Mesenchymal stem cell (in vitro differentiated cells and primary cell): ENCODE data around the gene NKAIN2.

Experiments
- DNase-seq: peaks from one replicate; pipeline ENCODE4 v3.0.0-alpha.2; 2013
- H2AFZ ChIP-seq: one replicate; pipeline ENCODE4 v1.6.1; 2013; ENCODE audit warnings: low read depth, mild to moderate bottlenecking, control low read depth, inconsistent platforms, low read length, moderate library complexity
- H2AK5ac ChIP-seq: 2 replicates; pipeline ENCODE4 v1.6.1; 2013; ENCODE audit warnings: low read length, moderate library complexity, mild to moderate bottlenecking, inconsistent platforms; ENCODE audit not compliant: severe bottlenecking
- H2BK120ac ChIP-seq: one replicate; pipeline ENCODE4 v1.6.1; 2013; ENCODE audit warnings: low read depth, mild to moderate bottlenecking, inconsistent platforms, low read length, moderate library complexity
- H2BK12ac ChIP-seq, 2 experiments: one replicate each; pipeline ENCODE4 v1.6.1; 2013; ENCODE audit warnings: inconsistent platforms in 2 of 2, low read length in 2 of 2, mild to moderate bottlenecking in 2 of 2, moderate library complexity in 2 of 2, control low read depth in 1 of 2
- H2BK15ac ChIP-seq: one replicate; pipeline ENCODE4 v1.6.1; 2013; ENCODE audit warnings: mild to moderate bottlenecking, low read depth, inconsistent platforms; ENCODE audit not compliant: poor library complexity, severe bottlenecking
- H2BK5ac ChIP-seq: 2 replicates; pipeline ENCODE4 v1.6.1; 2013; ENCODE audit warnings: low read depth, mild to moderate bottlenecking, low read length, control low read depth, inconsistent platforms; ENCODE audit not compliant: poor library complexity, severe bottlenecking
- H3K14ac ChIP-seq, 2 experiments: one replicate each; pipeline ENCODE4 v1.6.1; 2013; ENCODE audit warnings: inconsistent platforms in 2 of 2, low read length in 2 of 2, control low read depth in 1 of 2, mild to moderate bottlenecking in 1 of 2, moderate library complexity in 1 of 2
- H3K18ac ChIP-seq, 2 experiments: one replicate each; pipeline ENCODE4 v1.6.1; 2013; ENCODE audit warnings: inconsistent platforms in 2 of 2, low read length in 2 of 2, control low read depth in 1 of 2, low read depth in 1 of 2, mild to moderate bottlenecking in 1 of 2
- H3K23ac ChIP-seq, 2 experiments: one replicate each; pipeline ENCODE4 v1.6.1; 2013; ENCODE audit warnings: inconsistent platforms in 2 of 2, low read length in 2 of 2, mild to moderate bottlenecking in 2 of 2, moderate library complexity in 2 of 2, control low read depth in 1 of 2
- H3K27ac ChIP-seq: 2 replicates; pipeline ENCODE4 v1.5.1; 2013; ENCODE audit warnings: mild to moderate bottlenecking, moderate library complexity, low read length, control low read depth, inconsistent platforms; ENCODE audit not compliant: poor library complexity, severe bottlenecking
- H3K27me3 ChIP-seq, 2 experiments: 2 replicates each; pipeline versions ENCODE4 v1.6.1 to v1.7.0; 2013; ENCODE audit warnings: low read length in 2 of 2, mild to moderate bottlenecking in 2 of 2, moderate library complexity in 2 of 2, control low read depth in 1 of 2, inconsistent platforms in 1 of 2; ENCODE audit not compliant: control insufficient read depth in 1 of 2, insufficient read depth in 1 of 2
- H3K36me3 ChIP-seq, 2 experiments: 2 replicates each; pipeline versions ENCODE4 v1.6.1 to v1.7.0; 2013; ENCODE audit warnings: low read length in 2 of 2, control low read depth in 1 of 2, inconsistent platforms in 1 of 2, low read depth in 1 of 2, mild to moderate bottlenecking in 1 of 2; ENCODE audit not compliant: insufficient read depth in 2 of 2, control insufficient read depth in 1 of 2
- H3K4ac ChIP-seq, 2 experiments: one replicate each; pipeline ENCODE4 v1.6.1; 2013; ENCODE audit warnings: inconsistent platforms in 2 of 2, low read length in 2 of 2, mild to moderate bottlenecking in 2 of 2, moderate library complexity in 2 of 2, control low read depth in 1 of 2, low read depth in 1 of 2
- H3K4me1 ChIP-seq: 2 replicates; pipeline ENCODE4 v1.6.1; 2013; ENCODE audit warnings: low read depth, low read length, control low read depth; ENCODE audit not compliant: control insufficient read depth, insufficient read depth
- H3K4me2 ChIP-seq: 2 replicates; pipeline ENCODE4 v1.6.1; 2013; ENCODE audit warnings: low read length, mild to moderate bottlenecking, inconsistent platforms; ENCODE audit not compliant: poor library complexity, severe bottlenecking
- H3K4me3 ChIP-seq, 2 experiments: 2 replicates each; pipeline versions ENCODE4 v1.5.1 to v1.7.0; 2013; ENCODE audit warnings: low read length in 2 of 2, mild to moderate bottlenecking in 2 of 2, control low read depth in 1 of 2, low read depth in 1 of 2; ENCODE audit not compliant: insufficient read depth in 1 of 2
- H3K79me1 ChIP-seq: replicated peaks from 2 replicates; pipeline ENCODE4 v1.6.1; 2013; ENCODE audit warnings: mild to moderate bottlenecking, control low read depth, low read length, inconsistent platforms; ENCODE audit not compliant: poor library complexity, severe bottlenecking
- H3K9ac ChIP-seq: 2 replicates; pipeline ENCODE4 v1.7.0; 2013; ENCODE audit warnings: mild to moderate bottlenecking, low read length, moderate library complexity
- H3K9me3 ChIP-seq: 2 replicates; pipeline ENCODE4 v1.7.0; 2013; ENCODE audit warnings: mild to moderate bottlenecking, low read length; ENCODE audit not compliant: control insufficient read depth
- H4K8ac ChIP-seq: one replicate; pipeline ENCODE4 v1.6.1; 2013; ENCODE audit warnings: inconsistent platforms, mild to moderate bottlenecking, low read length, moderate library complexity
- H4K91ac ChIP-seq: one replicate; pipeline ENCODE4 v1.6.1; 2013; ENCODE audit warnings: mild to moderate bottlenecking, low read length, inconsistent platforms
- WGBS: methylation state at CpG from one replicate; pipeline ENCODE4 v1.1.7; 2013; ENCODE audit warnings: mixed read lengths; 5-methylcytosine and 5-hydroxymethylcytosine counted together

Gene NKAIN2

GRCh38 chr6:124812067-124812466 is 1008.4 kb downstream of the NKAIN2 start:
- Histone ChIP-seq H2AFZ (no peak overlapping the region), H3K9me3 (no peaks in the 10 kb centered on the region), H4K8ac (no peak overlapping the region), H3K4ac (no peak overlapping the region), H3K36me3 (no peaks in the 10 kb centered on the region), H2BK15ac (no peak overlapping the region), H2BK5ac (no peak overlapping the region), H2BK12ac (no peak overlapping the region), H4K91ac (no peak overlapping the region), H3K23ac (no peak overlapping the region), H3K18ac (no peak overlapping the region), H3K79me1 (no peaks in the 10 kb centered on the region), H3K27me3 (no peaks in the 10 kb centered on the region), H3K14ac (no peak overlapping the region), H3K4me3 (no peak overlapping the region), H2AK5ac (no peak overlapping the region), H3K9ac (no peak overlapping the region), H3K4me1 (no peaks in the 10 kb centered on the region), H3K27ac (no peak overlapping the region), H3K4me2 (no peak overlapping the region), H2BK120ac (no peak overlapping the region)
- DNase-seq = no peak
- 68% methylated on average over 2 of the region's 2 CpGs for WGBS

DNA sequence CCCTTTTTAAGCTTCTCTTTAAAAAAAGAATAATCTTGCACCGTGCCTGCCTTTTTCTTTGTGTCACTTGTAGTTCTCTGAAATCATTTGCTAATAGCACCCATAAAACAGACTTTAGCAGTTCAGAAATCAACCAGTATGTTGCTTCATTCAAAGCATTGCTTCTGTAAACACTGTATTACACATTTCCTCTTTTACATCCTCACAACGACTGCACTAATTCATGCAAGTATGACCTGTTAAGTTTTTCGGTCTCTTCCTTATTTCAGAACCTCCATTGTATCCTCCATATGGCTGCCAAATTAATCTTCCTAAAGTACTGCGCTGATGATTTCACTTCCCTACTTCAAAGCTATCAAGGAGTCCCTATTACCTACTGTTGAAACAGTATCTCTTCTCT is 1015.7 kb downstream of the NKAIN2 start:
- WGBS = 60% methylated on average over 4 of the region's 4 CpGs
- Histone ChIP-seq H2BK12ac (no peak overlapping the region), H3K4me1 (no peaks in the 10 kb centered on the region)

DNA sequence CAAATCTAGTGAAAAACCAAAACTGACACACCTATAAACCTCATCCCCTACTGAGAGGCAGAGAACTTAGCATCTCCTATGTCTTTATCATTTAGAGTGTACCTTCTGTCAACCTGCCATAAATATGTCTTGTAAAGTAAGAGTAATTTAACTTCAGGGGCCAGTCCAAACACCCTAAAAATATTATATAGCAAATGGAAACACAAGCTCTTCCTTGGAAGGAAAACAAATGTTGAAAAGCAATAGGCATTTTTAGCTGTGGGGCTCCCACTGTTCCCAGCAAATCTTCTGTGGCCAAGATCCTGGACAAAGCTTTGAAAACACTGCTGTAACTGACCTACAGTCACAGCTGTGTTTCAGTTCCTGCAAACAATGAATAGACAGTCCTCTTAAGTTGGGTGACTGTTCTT is 1018.5 kb downstream of the NKAIN2 start:
- Histone ChIP-seq H3K18ac (no peak overlapping the region), H4K8ac (no peak overlapping the region), H4K91ac (no peak overlapping the region), H3K27me3 (no peaks in the 10 kb centered on the region), H2BK5ac (no peak overlapping the region), H2AK5ac (no peak overlapping the region), H3K4me3 (no peak overlapping the region), H2BK15ac (no peak overlapping the region), H2AFZ (no peak overlapping the region), H3K14ac (no peak overlapping the region), H2BK120ac (no peak overlapping the region), H3K4ac (no peak overlapping the region), H3K36me3 (no peaks in the 10 kb centered on the region), H3K9ac (no peak overlapping the region), H3K4me2 (no peak overlapping the region), H3K23ac (no peak overlapping the region), H2BK12ac (no peak overlapping the region), H3K27ac (no peak overlapping the region), H3K9me3 (no peaks in the 10 kb centered on the region), H3K4me1 (no peaks in the 10 kb centered on the region), H3K79me1 (no peaks in the 10 kb centered on the region)
- DNase-seq = no peak

More for the DNA sequence above, 1015.7 kb downstream of the NKAIN2 start:
- Histone ChIP-seq H3K27ac (no peak overlapping the region), H3K27me3 (no peaks in the 10 kb centered on the region), H3K79me1 (no peaks in the 10 kb centered on the region), H3K4ac (no peak overlapping the region), H2BK15ac (no peak overlapping the region), H3K9me3 (no peaks in the 10 kb centered on the region), H4K91ac (no peak overlapping the region), H3K4me2 (no peak overlapping the region), H4K8ac (no peak overlapping the region), H3K9ac (no peak overlapping the region), H2AFZ (no peak overlapping the region), H3K4me3 (no peak overlapping the region), H3K14ac (no peak overlapping the region), H3K18ac (no peak overlapping the region), H2AK5ac (no peak overlapping the region), H3K36me3 (no peaks in the 10 kb centered on the region), H3K23ac (no peak overlapping the region), H2BK120ac (no peak overlapping the region), H2BK5ac (no peak overlapping the region)
- peak; percentile 24 for DNase-seq

- no peak overlapping the region for H3K4me2 ChIP-seq
- H3K36me3 ChIP-seq = no peaks in the 10 kb centered on the region
These were observed 1019.1 kb downstream of the NKAIN2 start for GRCh38 chr6:124822721-124823120.

More at GRCh38 chr6:124822721-124823120, 1019.1 kb downstream of the NKAIN2 start:
- Histone ChIP-seq H3K27me3 (no peaks in the 10 kb centered on the region), H2BK5ac (no peak overlapping the region), H3K18ac (no peak overlapping the region), H3K23ac (no peak overlapping the region), H3K9me3 (no peaks in the 10 kb centered on the region), H3K79me1 (no peaks in the 10 kb centered on the region), H2AK5ac (no peak overlapping the region), H3K4me1 (no peaks in the 10 kb centered on the region), H3K27ac (no peak overlapping the region), H3K4ac (no peak overlapping the region), H2BK15ac (no peak overlapping the region), H4K8ac (no peak overlapping the region), H2BK12ac (no peak overlapping the region), H4K91ac (no peak overlapping the region), H2AFZ (no peak overlapping the region), H3K4me3 (no peak overlapping the region), H3K9ac (no peak overlapping the region), H3K14ac (no peak overlapping the region), H2BK120ac (no peak overlapping the region)
- no peak for DNase-seq
- 100% methylated on average over 3 of the region's 3 CpGs for WGBS
